NK-92 treated with Interleukin-12 subunit alpha and Interleukin-12 subunit beta, amount 100 ng/mL, for 24 hours (cell line): ENCODE results near the gene PBX3.

Experiments used
- DNase-seq: peaks from one replicate; lab custom pipeline; 2025; lab: John Stamatoyannopoulos, UW

PBX3 gene

GRCh38 chr9:125979383-125979782 lies 232.2 kb downstream of the PBX3 start:
- no peak for DNase-seq

DNA sequence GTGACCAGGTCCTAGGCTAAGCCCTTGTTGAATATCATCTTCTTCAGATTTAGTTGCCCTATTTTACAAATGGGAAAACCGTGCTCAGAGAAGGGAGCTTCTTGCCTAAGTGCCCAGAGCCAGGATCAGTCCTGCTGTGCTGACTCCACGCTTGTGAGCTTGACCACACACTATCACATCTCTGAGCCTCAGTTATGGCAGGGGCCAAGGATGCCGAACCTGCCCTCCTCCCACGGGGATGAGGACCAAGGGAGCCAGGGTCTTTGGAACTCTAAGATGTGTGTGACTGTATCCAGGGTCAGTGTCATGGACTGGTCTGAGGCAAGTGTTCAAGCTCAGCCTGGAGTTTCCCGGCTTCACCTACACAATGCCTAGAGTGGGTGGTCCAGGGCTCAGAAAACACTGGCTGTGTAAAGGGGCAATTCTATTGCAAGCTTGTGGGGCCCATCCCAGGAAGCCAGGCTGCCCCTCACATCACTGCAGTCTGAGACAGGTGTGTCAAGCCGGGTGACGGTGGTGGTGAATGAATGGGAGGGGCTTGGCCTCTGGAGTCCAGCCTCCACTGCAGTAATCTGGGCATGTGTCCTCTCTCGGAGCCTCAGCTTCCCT lies 235.7 kb downstream of the PBX3 start:
- DNase-seq: no peak

DNA sequence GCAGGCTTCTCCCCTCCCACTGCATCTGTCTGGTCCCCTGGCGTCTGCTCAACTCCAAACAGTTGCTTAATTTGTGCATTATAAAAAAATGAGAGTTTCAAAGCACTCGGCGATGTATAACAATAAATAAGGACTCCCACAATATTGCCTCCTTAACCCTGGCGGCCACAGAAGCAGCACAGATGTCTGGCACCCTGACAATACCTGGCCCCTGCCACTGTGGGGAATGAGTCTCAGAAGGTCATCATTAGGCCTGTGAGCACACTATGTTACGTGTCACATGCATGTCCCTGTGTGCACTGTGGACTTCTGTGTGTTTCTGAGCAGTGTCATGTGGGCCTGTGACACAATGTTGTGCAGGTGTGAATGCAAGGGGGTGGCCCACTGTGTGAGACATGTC lies 236.5 kb downstream of the PBX3 start:
- DNase-seq: no peak

DNA sequence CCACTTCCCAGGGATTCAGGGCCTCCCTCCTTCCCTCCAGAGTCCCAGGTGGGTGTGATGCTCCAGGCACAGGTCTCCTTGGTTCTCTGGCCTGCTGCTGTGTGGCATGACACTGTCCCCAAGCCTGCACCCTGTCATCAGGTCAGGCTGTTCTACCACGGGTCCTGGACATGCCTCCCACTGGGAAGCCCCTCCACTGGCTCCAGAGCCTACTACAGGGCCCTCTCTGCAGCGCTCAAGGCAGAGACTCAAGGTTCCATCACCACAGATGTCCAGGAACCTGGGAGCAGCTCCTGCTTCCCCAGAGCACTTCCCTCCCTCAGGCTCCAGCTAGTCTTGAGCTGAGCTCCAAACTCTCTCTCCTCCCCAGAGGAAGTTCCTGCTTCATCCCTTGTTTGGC lies 237.3 kb downstream of the PBX3 start:
- DNase-seq: no peak

GRCh38 chr9:125985142-125985997 lies 238.2 kb downstream of the PBX3 start:
- no peak for DNase-seq

DNA sequence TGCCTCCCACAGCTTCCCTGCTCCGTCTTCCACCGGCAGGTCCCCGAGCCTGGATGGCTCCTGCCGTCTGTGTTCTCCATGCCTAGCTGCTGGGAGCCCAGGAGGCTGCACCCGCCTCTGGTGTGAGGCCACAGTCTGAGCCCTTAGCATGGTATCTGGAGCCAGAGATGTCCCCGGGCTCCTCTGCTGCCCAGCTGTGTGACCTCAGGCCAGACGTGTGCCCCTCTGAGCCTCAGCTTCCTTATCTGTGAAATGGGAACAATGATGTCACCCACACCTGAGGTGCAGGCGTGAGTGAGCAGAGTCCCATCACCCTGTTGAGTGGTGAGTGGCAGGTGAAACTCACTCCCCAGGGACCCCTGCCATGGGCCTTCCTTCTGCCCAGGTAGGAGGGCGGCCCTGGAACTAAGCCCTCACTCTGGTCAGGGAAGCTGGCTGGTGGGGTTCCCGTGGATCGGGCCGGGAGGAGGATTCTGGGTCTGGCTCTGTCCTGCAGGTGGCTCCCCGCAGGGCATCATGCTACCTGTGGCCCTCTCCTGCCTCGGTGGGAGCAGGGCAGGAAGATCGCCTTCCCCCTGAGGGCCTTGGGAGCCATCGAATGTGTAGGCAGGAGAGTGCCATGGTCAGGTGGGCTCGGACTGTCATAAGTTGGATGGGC lies 239.0 kb downstream of the PBX3 start:
- DNase-seq: no peak

DNA sequence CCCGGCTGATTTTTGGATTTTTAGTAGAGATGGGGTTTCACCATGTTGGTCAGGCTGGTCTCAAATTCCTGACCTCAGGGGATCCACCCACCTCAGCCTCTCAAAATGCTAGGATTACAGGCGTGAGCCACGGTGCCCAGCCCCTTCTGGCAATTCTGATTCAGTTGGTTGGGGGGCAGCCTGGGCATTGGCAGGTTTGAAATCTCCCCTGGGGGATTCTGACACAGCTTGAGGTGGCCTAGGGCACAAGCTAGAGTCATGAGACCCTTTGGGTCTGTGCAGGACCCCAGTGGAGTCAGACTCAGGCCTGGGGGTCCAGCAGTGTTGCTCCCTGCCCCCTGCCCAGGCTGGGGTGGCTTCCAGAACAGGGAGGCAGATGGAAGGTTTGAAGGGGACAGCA lies 239.8 kb downstream of the PBX3 start:
- DNase-seq: no peak

GRCh38 chr9:125987420-125987819 lies 240.2 kb downstream of the PBX3 start:
- DNase-seq: no peak

GRCh38 chr9:125988479-125989050 lies 241.4 kb downstream of the PBX3 start:
- no peak for DNase-seq

GRCh38 chr9:125989090-125989501 lies 241.9 kb downstream of the PBX3 start:
- DNase-seq: no peak

- no peak for DNase-seq
These were observed 242.5 kb downstream of the PBX3 start for GRCh38 chr9:125989524-125990180.

- no peak for DNase-seq
These were observed 243.1 kb downstream of the PBX3 start for GRCh38 chr9:125990186-125990792.

- no peak for DNase-seq
These were observed 243.6 kb downstream of the PBX3 start for GRCh38 chr9:125990793-125991220.

DNA sequence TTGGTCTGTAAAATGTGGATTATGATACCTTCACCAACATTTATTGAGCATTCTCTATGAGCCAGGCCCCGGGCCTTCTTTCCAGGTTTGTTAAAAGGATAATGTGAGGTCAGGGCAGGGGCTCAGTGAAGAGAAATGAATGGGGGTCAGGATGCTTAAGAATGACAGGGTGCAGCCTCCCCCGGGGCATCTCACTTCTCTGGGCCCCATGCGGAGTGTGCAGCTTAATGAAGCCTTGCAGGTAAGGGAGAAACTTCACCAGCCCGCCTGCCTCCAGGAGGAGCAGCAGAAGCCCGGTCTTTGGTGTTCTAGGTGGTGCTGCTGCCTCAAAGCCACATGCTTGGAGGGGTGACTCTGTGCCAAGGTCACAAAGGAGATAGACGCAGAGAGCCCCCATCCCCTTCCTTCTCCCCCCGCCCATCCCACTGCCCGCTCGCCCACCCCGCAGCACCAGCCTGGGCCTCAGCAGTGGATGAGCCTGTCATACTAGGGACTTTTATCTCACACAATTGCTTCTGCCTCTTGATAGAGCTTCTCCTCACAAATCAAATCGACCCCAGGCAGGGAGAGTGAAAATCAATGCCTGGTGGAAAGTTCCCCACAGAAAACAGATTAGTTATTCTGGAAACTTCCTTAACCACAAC lies 244.8 kb downstream of the PBX3 start:
- no peak for DNase-seq

DNA sequence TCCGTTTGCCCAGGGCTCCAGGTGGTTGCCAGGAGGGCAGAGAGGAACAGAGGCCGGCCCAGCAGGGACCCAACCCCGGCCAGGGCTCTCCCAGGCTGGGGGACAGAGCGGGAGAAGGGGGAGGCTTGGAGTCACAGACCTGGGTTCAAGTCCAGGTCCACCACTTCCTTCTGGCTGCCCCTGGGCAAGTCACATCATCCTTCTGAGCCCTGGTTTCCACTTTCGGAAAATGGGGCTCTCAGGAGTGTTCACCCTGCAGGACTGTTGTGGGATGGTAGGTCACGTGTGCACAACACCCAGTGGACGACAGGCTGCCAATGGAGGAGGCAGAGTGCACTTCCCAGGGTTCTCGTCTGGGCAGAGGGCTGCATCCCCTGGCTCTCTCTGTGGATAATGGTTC lies 245.4 kb downstream of the PBX3 start:
- DNase-seq: no peak

DNA sequence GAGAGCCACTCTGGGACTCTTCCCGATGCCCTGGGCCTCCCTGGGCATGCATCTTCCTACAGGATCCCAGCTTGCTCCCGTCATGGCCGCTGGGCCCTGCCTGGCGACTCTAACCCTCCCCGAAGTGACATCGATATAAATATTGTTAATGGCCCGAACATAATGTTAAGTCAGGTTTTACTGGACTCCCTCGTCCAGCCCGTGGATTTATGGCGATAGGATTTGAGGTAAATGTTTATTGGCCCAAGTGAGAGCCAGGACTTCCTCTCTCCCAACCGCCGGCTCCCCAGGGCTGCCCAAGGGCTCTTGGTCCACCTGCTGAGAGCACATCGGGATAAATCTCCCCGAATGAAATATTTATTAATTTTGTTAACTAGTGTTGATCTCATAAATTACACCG lies 246.3 kb downstream of the PBX3 start:
- no peak for DNase-seq

GRCh38 chr9:125994066-125994943 lies 247.1 kb downstream of the PBX3 start:
- DNase-seq: no peak

GRCh38 chr9:125995006-125995405 lies 247.8 kb downstream of the PBX3 start:
- DNase-seq: no peak

- no peak for DNase-seq
These were observed 248.5 kb downstream of the PBX3 start for GRCh38 chr9:125995706-125996105.

DNA sequence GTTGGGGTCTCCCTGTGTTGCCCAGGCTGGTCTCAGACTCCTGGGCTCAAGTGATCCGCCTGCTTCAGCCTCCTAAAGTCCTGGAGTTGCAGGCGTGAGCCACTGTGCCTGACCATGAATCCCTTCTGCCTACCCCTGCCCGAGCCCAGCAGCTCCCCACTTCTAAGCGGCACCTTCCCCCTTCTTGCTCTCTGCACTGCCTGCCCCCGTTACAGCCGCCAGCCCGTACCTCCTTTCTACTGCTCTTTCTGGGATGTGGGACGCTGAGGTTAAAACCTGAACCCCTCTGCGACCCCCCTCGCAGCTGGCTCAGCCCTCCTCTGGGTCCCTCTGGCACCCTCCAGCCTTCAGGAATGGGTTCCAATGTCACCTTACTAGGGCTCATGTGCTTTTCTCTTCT lies 249.6 kb downstream of the PBX3 start:
- DNase-seq: no peak
